A673 (cell line): ENCODE measurements around the gene NFILZ.

Source experiments
- CTCF ChIP-seq: fragments of 300-800, 200-600 bp; sonication (generic); conservative IDR thresholded peaks from 2 replicates; pipeline ENCODE4 v1.5.1; 2017; ENCODE audit warnings: low read depth, mild to moderate bottlenecking, antibody characterized with exemption, low read length, moderate library complexity, mixed read lengths
- EZH2 ChIP-seq: fragments of 200-600 bp; sonication (generic); IDR thresholded peaks from 2 replicates; pipeline ENCODE4 v1.6.1; 2017; ENCODE audit warnings: borderline replicate concordance, low read depth, mild to moderate bottlenecking, mixed read lengths, antibody characterized with exemption, low read length; ENCODE audit not compliant: poor library complexity, severe bottlenecking

DNA sequence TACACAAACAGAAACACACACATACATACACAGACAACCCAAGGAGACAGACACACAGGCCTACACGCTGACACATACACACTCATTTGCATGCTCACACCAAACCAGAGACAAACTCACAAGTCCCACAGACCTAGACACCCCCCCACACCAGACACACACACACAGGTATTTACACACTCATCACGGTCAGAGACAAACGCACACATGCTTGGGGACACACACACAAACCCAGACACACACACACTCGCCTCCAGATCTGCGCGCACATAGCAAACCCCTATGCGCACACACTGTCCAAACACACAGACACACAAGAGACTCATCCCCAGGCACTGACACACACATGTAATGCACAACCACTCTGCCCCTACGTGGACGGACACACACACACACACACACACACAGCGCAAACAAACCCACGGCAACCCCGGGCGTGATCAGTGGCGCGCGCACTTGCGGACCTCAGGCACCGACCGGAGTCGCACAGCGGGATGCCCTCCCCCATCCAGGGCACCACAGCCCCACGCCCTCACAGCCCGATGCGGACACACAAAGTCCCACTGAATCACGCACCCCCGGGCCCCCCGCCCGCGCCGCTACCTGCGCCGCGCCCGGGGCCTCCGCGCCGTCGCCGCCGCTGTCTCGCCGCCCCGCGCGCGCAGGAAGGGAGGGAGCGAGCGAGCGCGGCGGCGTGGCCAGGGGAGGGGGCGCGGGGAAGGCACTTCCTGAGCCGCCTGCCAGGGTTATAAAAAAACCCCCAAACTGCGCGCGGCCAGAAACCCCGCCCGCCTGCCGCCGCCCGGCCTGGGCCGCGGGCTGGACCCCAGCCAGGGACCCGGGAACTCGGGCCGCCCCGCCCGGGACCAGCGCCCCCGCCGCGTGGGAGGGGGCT lies 20.1 kb upstream of the NFILZ start, which contains the start of gene ADAMTS10:
- TF ChIP-seq EZH2 (no peak), CTCF (no peak)
